ENCODE results near the gene TCL1B. TPM values are rescaled to one million over a fixed set of nuclear protein-coding genes. Genes with fewer than 3 reads are reported as not detected.

TCL1B gene
- total RNA-seq, 1 experiment from 2014 or later, result 3.6 TPM

DNA sequence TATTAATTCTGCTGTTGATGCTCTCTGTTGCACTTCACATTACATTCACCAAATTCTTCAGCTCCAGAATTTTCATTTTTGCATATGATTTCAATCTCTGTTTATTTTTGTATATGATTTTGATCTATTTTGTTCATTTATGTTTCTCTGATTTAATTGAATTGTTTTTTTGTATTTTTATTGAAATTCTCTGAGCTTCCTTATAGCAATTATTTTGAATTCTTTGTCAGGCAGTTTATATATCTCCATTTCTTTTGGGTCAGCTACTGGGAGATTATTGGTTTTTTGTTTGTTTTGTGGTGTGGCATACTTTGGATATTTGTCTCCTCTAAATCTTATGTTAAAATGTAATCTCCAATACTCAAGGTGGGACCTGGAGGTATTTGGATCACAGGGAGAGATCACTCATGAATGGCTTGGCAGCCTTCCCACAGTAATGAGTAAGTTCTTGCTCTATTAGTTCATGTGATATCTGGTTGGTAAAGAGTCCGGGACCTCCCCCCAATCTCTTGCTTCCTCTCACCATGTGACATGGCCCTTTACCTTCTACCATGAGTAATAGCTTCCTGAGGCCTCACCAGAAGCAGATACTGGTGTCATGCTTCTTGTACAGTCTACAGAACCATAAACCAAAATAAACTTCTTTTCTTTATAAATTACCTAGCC, 36.4 kb downstream of the TCL1B start:
- no peak overlapping the region for H3K27ac Mint-ChIP-seq
- no peaks in the 10 kb centered on the region for H4K20me1 ChIP-seq (ENCODE audit: control insufficient read depth, insufficient read depth, insufficient read length)
- H3K36me3 Mint-ChIP-seq (ENCODE audit: insufficient read depth in 1 of 3, low read depth in 3 of 3), result no peaks in the 10 kb centered on the region
- no peak overlapping the region for H3K4me3 Mint-ChIP-seq
- no peak overlapping the region for H3K4me2 ChIP-seq (ENCODE audit: insufficient read depth, insufficient read length, low read length)
- H3K23me2 ChIP-seq (ENCODE audit: insufficient read length, low read depth, low read length, poor library complexity, severe bottlenecking), result no peaks in the 10 kb centered on the region
- no peaks in the 10 kb centered on the region for H3K9me3 ChIP-seq (ENCODE audit: control insufficient read depth, low read depth, low read length)
- no peak overlapping the region for H2BK120ac ChIP-seq (ENCODE audit: low read depth, low read length, poor library complexity, severe bottlenecking)
- no peaks in the 10 kb centered on the region for H3K79me2 ChIP-seq (ENCODE audit: insufficient read depth, low read length)
- no peak overlapping the region for H3K18ac ChIP-seq (ENCODE audit: insufficient read length, low read depth, low read length)
- no peak overlapping the region for H4K91ac ChIP-seq (ENCODE audit: insufficient read length, low read depth, low read length)
- no peak overlapping the region for H3K9ac ChIP-seq (ENCODE audit: extremely low read depth, insufficient read length, low read length)
- peaks cover 0 to 3% of the 10 kb centered on the region in 2 experiments; a peak in 1 of 5 replicates for H3K9me3 Mint-ChIP-seq
- TF ChIP-seq, protein P1, sequence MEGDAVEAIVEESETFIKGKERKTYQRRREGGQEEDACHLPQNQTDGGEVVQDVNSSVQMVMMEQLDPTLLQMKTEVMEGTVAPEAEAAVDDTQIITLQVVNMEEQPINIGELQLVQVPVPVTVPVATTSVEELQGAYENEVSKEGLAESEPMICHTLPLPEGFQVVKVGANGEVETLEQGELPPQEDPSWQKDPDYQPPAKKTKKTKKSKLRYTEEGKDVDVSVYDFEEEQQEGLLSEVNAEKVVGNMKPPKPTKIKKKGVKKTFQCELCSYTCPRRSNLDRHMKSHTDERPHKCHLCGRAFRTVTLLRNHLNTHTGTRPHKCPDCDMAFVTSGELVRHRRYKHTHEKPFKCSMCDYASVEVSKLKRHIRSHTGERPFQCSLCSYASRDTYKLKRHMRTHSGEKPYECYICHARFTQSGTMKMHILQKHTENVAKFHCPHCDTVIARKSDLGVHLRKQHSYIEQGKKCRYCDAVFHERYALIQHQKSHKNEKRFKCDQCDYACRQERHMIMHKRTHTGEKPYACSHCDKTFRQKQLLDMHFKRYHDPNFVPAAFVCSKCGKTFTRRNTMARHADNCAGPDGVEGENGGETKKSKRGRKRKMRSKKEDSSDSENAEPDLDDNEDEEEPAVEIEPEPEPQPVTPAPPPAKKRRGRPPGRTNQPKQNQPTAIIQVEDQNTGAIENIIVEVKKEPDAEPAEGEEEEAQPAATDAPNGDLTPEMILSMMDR (conservative IDR thresholded peaks at IDR 0.05), result no peak
- no peak overlapping the region for H2AK5ac ChIP-seq (ENCODE audit: insufficient read length, low read length)
- H4K8ac ChIP-seq (replicated peaks; ENCODE audit: insufficient read length, low read depth, low read length), result no peak overlapping the region
- DNase-seq, result no peak
- no peak overlapping the region for H3K14ac ChIP-seq (ENCODE audit: insufficient read depth, low read length)
- H3K27ac ChIP-seq (ENCODE audit: insufficient read length, low read depth, low read length), result no peak overlapping the region
- no peak overlapping the region for H2BK15ac ChIP-seq (ENCODE audit: low read depth, low read length)
- no peak overlapping the region for H2BK5ac ChIP-seq (ENCODE audit: insufficient read length, low read length)
- no peak overlapping the region for H2BK12ac ChIP-seq (ENCODE audit: insufficient read length, low read depth, low read length)
- no peak overlapping the region for H4K5ac ChIP-seq (ENCODE audit: insufficient read length, low read depth, low read length)
- H3K4me1 ChIP-seq (ENCODE audit: insufficient read depth, low read length), result no peaks in the 10 kb centered on the region
- H3T11ph ChIP-seq (ENCODE audit: low read length), result no peak overlapping the region
- H3K23ac ChIP-seq (ENCODE audit: insufficient read length, low read depth, low read length), result no peak overlapping the region
- no peak overlapping the region for H3K56ac ChIP-seq (ENCODE audit: insufficient read length, low read depth, low read length)
- H2AFZ ChIP-seq (ENCODE audit: low read length), result no peak overlapping the region
- H3K4ac ChIP-seq (ENCODE audit: low read depth, low read length), result no peak overlapping the region
- H3K27me3 ChIP-seq (ENCODE audit: insufficient read depth, low read length), result no peaks in the 10 kb centered on the region
- H2BK20ac ChIP-seq (ENCODE audit: low read depth, low read length, poor library complexity, severe bottlenecking), result no peak overlapping the region
- WGBS (ENCODE audit: extremely low coverage, insufficient read length, low lambda C conversion rate), result no CpG with 5 or more reads among the region's 1 CpG
- peaks cover 3 to 7% of the 10 kb centered on the region in 2 experiments for H3K4me1 Mint-ChIP-seq
- no peaks in the 10 kb centered on the region for H3K79me1 ChIP-seq (ENCODE audit: insufficient read depth, low read depth, low read length, poor library complexity, severe bottlenecking)
- peaks cover 11% of the 10 kb centered on the region for H3K27me3 Mint-ChIP-seq (ENCODE audit: low read depth)
